GM23338 (cell line): Measurements from ENCODE around the gene ASGR1. TPM values are rescaled to one million over a fixed set of nuclear protein-coding genes. Genes with fewer than 3 reads are reported as not detected.

Experiments used
- ATAC-seq: fragments of 200-7000 bp; cut with Tn5 transposase; 3 replicates; pipeline ENCODE4 v1.9.1; 2020
- DNase-seq: peaks from one replicate; pipeline ENCODE4 v3.0.0-alpha.2; 2015; ENCODE audit warnings: low spot score
- H2AFZ ChIP-seq: fragments of 200-600 bp; sonication (generic); 2 replicates; pipeline ENCODE4 v1.8.0; 2016; ENCODE audit warnings: antibody characterized with exemption, mild to moderate bottlenecking, moderate library complexity
- H3F3A ChIP-seq: fragments of 200-600 bp; sonication (generic); replicated peaks from 2 replicates; pipeline ENCODE4 v1.8.0; 2017; ENCODE audit warnings: antibody characterized with exemption, mixed run types, low read depth
- H3K27ac ChIP-seq: fragments of 200-600 bp; sonication (generic); 2 replicates; pipeline ENCODE4 v1.6.1; 2016; ENCODE audit warnings: low read depth
- H3K27me3 ChIP-seq: fragments of 200-600 bp; sonication (generic); 2 replicates; pipeline ENCODE4 v1.8.0; 2016; ENCODE audit warnings: mild to moderate bottlenecking, mixed run types, moderate library complexity; ENCODE audit not compliant: insufficient read depth
- H3K36me3 ChIP-seq: fragments of 200-600 bp; sonication (generic); 2 replicates; pipeline ENCODE4 v1.8.0; 2016; ENCODE audit warnings: mild to moderate bottlenecking; ENCODE audit not compliant: insufficient read depth
- H3K4me1 ChIP-seq: fragments of 200-600 bp; sonication (generic); 2 replicates; pipeline ENCODE4 v1.8.0; 2016; ENCODE audit warnings: mild to moderate bottlenecking, moderate library complexity; ENCODE audit not compliant: insufficient read depth
- H3K4me2 ChIP-seq: fragments of 200-600 bp; sonication (generic); 2 replicates; pipeline ENCODE4 v1.7.1; 2017; ENCODE audit warnings: mixed run types
- H3K4me3 ChIP-seq: fragments of 200-600 bp; sonication (generic); 2 replicates; pipeline ENCODE4 v1.6.1; 2016; ENCODE audit warnings: mixed run types
- H3K79me2 ChIP-seq: fragments of 200-600 bp; sonication (generic); replicated peaks from 2 replicates; pipeline ENCODE4 v1.8.0; 2017; ENCODE audit warnings: mild to moderate bottlenecking; ENCODE audit not compliant: insufficient read depth
- H3K9me2 ChIP-seq: fragments of 200-600 bp; sonication (generic); 2 replicates; pipeline ENCODE4 v1.8.0; 2017; ENCODE audit not compliant: insufficient read depth
- H4K20me1 ChIP-seq: fragments of 200-600 bp; sonication (generic); replicated peaks from 2 replicates; pipeline ENCODE4 v1.8.0; 2017; ENCODE audit warnings: mild to moderate bottlenecking; ENCODE audit not compliant: insufficient read depth
- H3K27ac Mint-ChIP-seq: 2 replicates; pipeline ENCODE4 v1.8.0; 2020; ENCODE audit warnings: inconsistent platforms, mild to moderate bottlenecking, moderate library complexity, mixed read lengths
- H3K27me3 Mint-ChIP-seq: 3 replicates; pipeline ENCODE4 v1.8.0; 2022; ENCODE audit warnings: low read depth, mild to moderate bottlenecking, moderate library complexity, mixed read lengths, inconsistent platforms; ENCODE audit not compliant: insufficient read depth, poor library complexity
- H3K36me3 Mint-ChIP-seq: 3 replicates; pipeline ENCODE4 v1.8.0; 2021; ENCODE audit warnings: low read depth, mild to moderate bottlenecking, inconsistent platforms, moderate library complexity, mixed read lengths
- H3K4me1 Mint-ChIP-seq: 3 replicates; pipeline ENCODE4 v1.8.0; 2020; ENCODE audit warnings: mild to moderate bottlenecking, inconsistent platforms, mixed read lengths
- H3K4me3 Mint-ChIP-seq: 3 replicates; pipeline ENCODE4 v1.8.0; 2021; ENCODE audit warnings: moderate library complexity, mild to moderate bottlenecking, inconsistent platforms, mixed read lengths
- H3K9me3 Mint-ChIP-seq: 3 replicates; pipeline ENCODE4 v1.8.0; 2020; ENCODE audit warnings: moderate library complexity, mild to moderate bottlenecking, inconsistent platforms, mixed read lengths
- CREB1 ChIP-seq: fragments of 250-450 bp; sonication (Bioruptor Pico); IDR thresholded peaks from 2 replicates; pipeline ENCODE4 v1.5.0; 2020; ENCODE audit warnings: low read depth, mild to moderate bottlenecking, moderate library complexity
- EZH2phosphoT487 ChIP-seq: fragments of 200-600 bp; sonication (generic); IDR thresholded peaks from one replicate; pipeline ENCODE4 v1.8.1; 2018; ENCODE audit warnings: antibody characterized with exemption; ENCODE audit not compliant: unreplicated experiment
- JUNB ChIP-seq: IDR thresholded peaks from one replicate; pipeline ENCODE4 v1.6.1; 2016; ENCODE audit warnings: antibody characterized with exemption; ENCODE audit not compliant: unreplicated experiment
- NANOG ChIP-seq: IDR thresholded peaks from 2 replicates; pipeline ENCODE4 v1.6.1; 2016; ENCODE audit warnings: antibody characterized with exemption, borderline replicate concordance
- ZNF114 ChIP-seq: fragments of 250-450 bp; sonication (Bioruptor Pico); IDR thresholded peaks from 2 replicates; pipeline ENCODE4 v1.5.0; 2020; ENCODE audit warnings: mild to moderate bottlenecking, moderate library complexity
- ZNF331 ChIP-seq: fragments of 250-450 bp; sonication (Bioruptor Pico); IDR thresholded peaks from 2 replicates; pipeline ENCODE4 v1.5.0; 2020; ENCODE audit warnings: low read depth, mild to moderate bottlenecking, moderate library complexity
- polyA plus RNA-seq: library from polyadenylated mRNA; unstranded; fragments of >200 nt; fragmentation: Nextera tagmentation; extraction: Ambion mirVana; gene quantifications from 2 replicates; pipeline ENCODE4 v1.2.1, GENCODE V29; 2016
- total RNA-seq: library from RNA; depleted of rRNA; stranded (reverse); fragments of >200 nt; shearing (Covaris generic); gene quantifications from 2 replicates; pipeline ENCODE4 v1.2.3, GENCODE V29; 2014
- TF ChIP-seq, protein P1 (sequence below), 2 experiments: fragments of 200-600 bp in 1 of 2; sonication (generic) in 1 of 2; conservative IDR thresholded peaks; 2 replicates each; pipeline versions ENCODE4 v1.5.1 to v1.6.1; 2016 to 2017; ENCODE audit warnings: antibody characterized with exemption in 2 of 2, low read depth in 2 of 2, mild to moderate bottlenecking in 2 of 2, moderate library complexity in 1 of 2
- TF ChIP-seq, protein P2 (sequence below): IDR thresholded peaks from one replicate; pipeline ENCODE4 v1.6.1; 2018; ENCODE audit warnings: antibody characterized with exemption; ENCODE audit not compliant: unreplicated experiment

ASGR1 gene
- total and polyA plus RNA-seq, 2 experiments from 2014 or later: 8.3 to 9.0 TPM

DNA sequence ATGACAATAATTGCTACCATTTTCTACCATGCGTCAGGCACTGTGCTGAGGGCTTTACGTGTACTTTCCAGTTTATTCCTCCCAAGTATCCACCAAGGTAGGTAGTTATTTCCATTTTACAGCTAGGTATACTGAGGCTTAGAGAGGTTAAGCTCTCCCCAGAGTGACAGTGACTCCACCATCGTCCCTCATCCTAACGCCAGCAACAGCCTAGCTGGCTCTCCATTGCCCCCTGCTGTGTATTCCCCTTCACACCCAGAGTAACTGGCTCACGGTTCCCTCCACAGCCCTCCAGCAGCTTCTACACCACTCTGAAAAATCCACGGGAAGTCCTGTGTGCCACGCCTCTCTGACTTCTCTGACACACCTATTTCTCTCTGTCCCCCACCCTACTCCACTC is 7.1 kb upstream of the ASGR1 start:
- no peak overlapping the region for H2AFZ ChIP-seq
- no peaks in the 10 kb centered on the region for H3K9me3 Mint-ChIP-seq
- TF ChIP-seq, protein P1, sequence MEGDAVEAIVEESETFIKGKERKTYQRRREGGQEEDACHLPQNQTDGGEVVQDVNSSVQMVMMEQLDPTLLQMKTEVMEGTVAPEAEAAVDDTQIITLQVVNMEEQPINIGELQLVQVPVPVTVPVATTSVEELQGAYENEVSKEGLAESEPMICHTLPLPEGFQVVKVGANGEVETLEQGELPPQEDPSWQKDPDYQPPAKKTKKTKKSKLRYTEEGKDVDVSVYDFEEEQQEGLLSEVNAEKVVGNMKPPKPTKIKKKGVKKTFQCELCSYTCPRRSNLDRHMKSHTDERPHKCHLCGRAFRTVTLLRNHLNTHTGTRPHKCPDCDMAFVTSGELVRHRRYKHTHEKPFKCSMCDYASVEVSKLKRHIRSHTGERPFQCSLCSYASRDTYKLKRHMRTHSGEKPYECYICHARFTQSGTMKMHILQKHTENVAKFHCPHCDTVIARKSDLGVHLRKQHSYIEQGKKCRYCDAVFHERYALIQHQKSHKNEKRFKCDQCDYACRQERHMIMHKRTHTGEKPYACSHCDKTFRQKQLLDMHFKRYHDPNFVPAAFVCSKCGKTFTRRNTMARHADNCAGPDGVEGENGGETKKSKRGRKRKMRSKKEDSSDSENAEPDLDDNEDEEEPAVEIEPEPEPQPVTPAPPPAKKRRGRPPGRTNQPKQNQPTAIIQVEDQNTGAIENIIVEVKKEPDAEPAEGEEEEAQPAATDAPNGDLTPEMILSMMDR (conservative IDR thresholded peaks at IDR 0.05; ENCODE audit: low read depth in 2 of 2): peak; percentile 8 to 47; a peak in 2 of 4 replicates
- TF ChIP-seq ZNF331 (CRISPR knock-in tag): no peak
- H4K20me1 ChIP-seq: peaks cover 6% of the 10 kb centered on the region
- 0 out of 2 replicates have a peak, but pooled peaks cover 5% of the 10 kb centered on the region for H3F3A ChIP-seq
- H3K4me1 Mint-ChIP-seq: no peaks in the 10 kb centered on the region; the same call in 1 of the 3 replicates
- DNase-seq: peak; percentile 65
- no peak overlapping the region for H3K27ac Mint-ChIP-seq
- H3K27me3 Mint-ChIP-seq: peaks cover 10% of the 10 kb centered on the region
- no peak overlapping the region for H3K27ac ChIP-seq
- no peak overlapping the region for H3K4me3 ChIP-seq
- H3K36me3 ChIP-seq: no peaks in the 10 kb centered on the region
- H3K27me3 ChIP-seq: no peaks in the 10 kb centered on the region
- no peaks in the 10 kb centered on the region for H3K79me2 ChIP-seq
- peak; percentile 64 for ATAC-seq
- H3K36me3 Mint-ChIP-seq: peaks cover 15% of the 10 kb centered on the region
- no peak overlapping the region for H3K4me3 Mint-ChIP-seq
- H3K4me2 ChIP-seq: no peak overlapping the region
- no peaks in the 10 kb centered on the region for H3K4me1 ChIP-seq
- H3K9me2 ChIP-seq: no peaks in the 10 kb centered on the region

DNA sequence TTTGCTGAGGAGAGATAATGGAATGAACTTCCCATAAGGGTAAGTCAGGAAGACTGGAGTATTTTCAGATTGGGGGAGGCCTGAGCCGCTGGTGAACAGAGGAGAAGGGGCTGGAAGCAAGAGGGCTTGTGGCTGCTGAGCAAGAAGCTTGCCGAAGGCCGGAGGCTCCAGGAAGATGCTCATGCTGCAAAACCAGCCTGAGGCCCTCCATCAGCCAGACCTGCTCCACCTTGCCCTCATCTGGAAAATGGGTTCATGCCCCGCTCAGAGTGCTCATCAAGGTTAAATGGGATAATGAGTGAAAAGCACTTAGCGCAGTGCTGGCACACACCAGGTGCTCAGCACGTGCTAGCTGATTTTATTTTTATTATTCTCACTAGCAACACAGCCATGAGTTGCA is 5.5 kb upstream of the ASGR1 start:
- no peak overlapping the region for H3K4me3 ChIP-seq
- peaks cover 13% of the 10 kb centered on the region for H3K27me3 Mint-ChIP-seq
- peaks cover 8% of the 10 kb centered on the region; the same call in 2 of the 3 replicates for H3K36me3 Mint-ChIP-seq
- H3K4me1 Mint-ChIP-seq: peaks cover 1% of the 10 kb centered on the region; the same call in 2 of the 3 replicates
- H3K4me1 ChIP-seq: no peaks in the 10 kb centered on the region
- no peak overlapping the region for H2AFZ ChIP-seq
- H3K36me3 ChIP-seq: no peaks in the 10 kb centered on the region
- no peaks in the 10 kb centered on the region for H3K9me3 Mint-ChIP-seq
- H3K27ac ChIP-seq: no peak overlapping the region
- no peaks in the 10 kb centered on the region for H3K79me2 ChIP-seq
- no peak for DNase-seq
- peaks cover 3% of the 10 kb centered on the region; the same call in 1 of the 2 replicates for H4K20me1 ChIP-seq
- H3K27me3 ChIP-seq: no peaks in the 10 kb centered on the region
- H3K27ac Mint-ChIP-seq: no peak overlapping the region
- 0 out of 2 replicates have a peak, but pooled peaks cover 5% of the 10 kb centered on the region for H3F3A ChIP-seq
- no peaks in the 10 kb centered on the region for H3K9me2 ChIP-seq
- TF ChIP-seq, protein P2, sequence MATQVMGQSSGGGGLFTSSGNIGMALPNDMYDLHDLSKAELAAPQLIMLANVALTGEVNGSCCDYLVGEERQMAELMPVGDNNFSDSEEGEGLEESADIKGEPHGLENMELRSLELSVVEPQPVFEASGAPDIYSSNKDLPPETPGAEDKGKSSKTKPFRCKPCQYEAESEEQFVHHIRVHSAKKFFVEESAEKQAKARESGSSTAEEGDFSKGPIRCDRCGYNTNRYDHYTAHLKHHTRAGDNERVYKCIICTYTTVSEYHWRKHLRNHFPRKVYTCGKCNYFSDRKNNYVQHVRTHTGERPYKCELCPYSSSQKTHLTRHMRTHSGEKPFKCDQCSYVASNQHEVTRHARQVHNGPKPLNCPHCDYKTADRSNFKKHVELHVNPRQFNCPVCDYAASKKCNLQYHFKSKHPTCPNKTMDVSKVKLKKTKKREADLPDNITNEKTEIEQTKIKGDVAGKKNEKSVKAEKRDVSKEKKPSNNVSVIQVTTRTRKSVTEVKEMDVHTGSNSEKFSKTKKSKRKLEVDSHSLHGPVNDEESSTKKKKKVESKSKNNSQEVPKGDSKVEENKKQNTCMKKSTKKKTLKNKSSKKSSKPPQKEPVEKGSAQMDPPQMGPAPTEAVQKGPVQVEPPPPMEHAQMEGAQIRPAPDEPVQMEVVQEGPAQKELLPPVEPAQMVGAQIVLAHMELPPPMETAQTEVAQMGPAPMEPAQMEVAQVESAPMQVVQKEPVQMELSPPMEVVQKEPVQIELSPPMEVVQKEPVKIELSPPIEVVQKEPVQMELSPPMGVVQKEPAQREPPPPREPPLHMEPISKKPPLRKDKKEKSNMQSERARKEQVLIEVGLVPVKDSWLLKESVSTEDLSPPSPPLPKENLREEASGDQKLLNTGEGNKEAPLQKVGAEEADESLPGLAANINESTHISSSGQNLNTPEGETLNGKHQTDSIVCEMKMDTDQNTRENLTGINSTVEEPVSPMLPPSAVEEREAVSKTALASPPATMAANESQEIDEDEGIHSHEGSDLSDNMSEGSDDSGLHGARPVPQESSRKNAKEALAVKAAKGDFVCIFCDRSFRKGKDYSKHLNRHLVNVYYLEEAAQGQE: no peak
- TF ChIP-seq JUNB (no peak), EZH2phosphoT487 (no peak), ZNF114 (CRISPR knock-in tag) (no peak), NANOG (no peak), CREB1 (CRISPR knock-in tag) (no peak)
- H3K4me3 Mint-ChIP-seq: no peak overlapping the region
- ATAC-seq: no peak
- no peak overlapping the region for H3K4me2 ChIP-seq
